IMR-90 (cell line): ENCODE data around the gene ADRA2C. TPM values are rescaled to one million over a fixed set of nuclear protein-coding genes. Genes with fewer than 3 reads are reported as not detected.

ENCODE experiments used
- ATAC-seq: fragments of 200-7000 bp; cut with Tn5 transposase; 2 replicates; pipeline ENCODE4 v1.9.1; 2020; ENCODE audit warnings: low read depth, mild to moderate bottlenecking, moderate library complexity
- BruUV-seq: library from RNA; stranded (reverse); fragments of 400-500 nt; replicated peaks from 2 replicates; lab custom pipeline; 2021; lab: Mats Ljungman, UMichigan
- CTCF ChIA-PET: fragments of 300-600 bp; formaldehyde crosslinking; extraction: SDS; loops from one replicate; lab custom pipeline; 2021; ENCODE audit warnings: antibody characterized with exemption; lab: Yijun Ruan, JAX
- POLR2A ChIA-PET: fragments of 300-600 bp; sonication (Branson Sonifier 250); formaldehyde crosslinking; loops from one replicate; lab custom pipeline; 2022; ENCODE audit warnings: antibody characterized with exemption; ENCODE audit not compliant: unreplicated experiment; lab: Charles Lee
- DNase-seq: peaks from one replicate; pipeline ENCODE4 v3.0.0; 2013
- H2AFZ ChIP-seq: replicated peaks from 2 replicates; pipeline ENCODE3; 2013; ENCODE audit warnings: low read length, mild to moderate bottlenecking; ENCODE audit not compliant: poor library complexity
- H2AK5ac ChIP-seq: 2 replicates; pipeline ENCODE4 v1.6.1; 2013; ENCODE audit warnings: low read depth, low read length, inconsistent platforms
- H2AK9ac ChIP-seq: replicated peaks from 2 replicates; pipeline ENCODE3; 2013; ENCODE audit warnings: mild to moderate bottlenecking, low read depth, low read length, moderate library complexity; ENCODE audit not compliant: poor library complexity
- H2BK120ac ChIP-seq: 2 replicates; pipeline ENCODE4 v1.6.1; 2013; ENCODE audit warnings: low read depth, low read length, inconsistent platforms
- H2BK15ac ChIP-seq: 3 replicates; pipeline ENCODE4 v1.6.1; 2013; ENCODE audit warnings: low read depth, low read length, inconsistent platforms
- H2BK20ac ChIP-seq: 2 replicates; pipeline ENCODE4 v1.6.1; 2013; ENCODE audit warnings: low read depth, mild to moderate bottlenecking, inconsistent platforms, low read length, moderate library complexity
- H2BK5ac ChIP-seq: 2 replicates; pipeline ENCODE4 v1.6.1; 2013; ENCODE audit warnings: mild to moderate bottlenecking, low read depth, low read length, inconsistent platforms; ENCODE audit not compliant: poor library complexity, severe bottlenecking
- H3K14ac ChIP-seq: replicated peaks from 2 replicates; pipeline ENCODE4 v1.6.1; 2013; ENCODE audit warnings: low read depth, low read length, inconsistent platforms
- H3K18ac ChIP-seq: 2 replicates; pipeline ENCODE4 v1.6.1; 2013; ENCODE audit warnings: low read depth, low read length, control low read depth
- H3K23ac ChIP-seq: 2 replicates; pipeline ENCODE4 v1.6.1; 2013; ENCODE audit warnings: low read depth, low read length, inconsistent platforms
- H3K27ac ChIP-seq: 2 replicates; pipeline ENCODE4 v1.5.1; 2013; ENCODE audit warnings: mild to moderate bottlenecking, control low read depth, low read length; ENCODE audit not compliant: insufficient read depth
- H3K27me3 ChIP-seq: 2 replicates; pipeline ENCODE4 v1.6.1; 2013; ENCODE audit warnings: low read length; ENCODE audit not compliant: control insufficient read depth, insufficient read depth
- H3K36me3 ChIP-seq: 2 replicates; pipeline ENCODE4 v1.6.1; 2013; ENCODE audit warnings: low read length, mixed read lengths; ENCODE audit not compliant: control insufficient read depth, insufficient read depth
- H3K4ac ChIP-seq: 2 replicates; pipeline ENCODE4 v1.6.1; 2013; ENCODE audit warnings: low read depth, low read length, inconsistent platforms
- H3K4me1 ChIP-seq: 2 replicates; pipeline ENCODE4 v1.6.1; 2013; ENCODE audit warnings: low read length, mixed read lengths; ENCODE audit not compliant: control insufficient read depth, insufficient read depth
- H3K4me2 ChIP-seq: 2 replicates; pipeline ENCODE4 v1.6.1; 2013; ENCODE audit warnings: low read depth, mild to moderate bottlenecking, control low read depth, low read length, moderate library complexity
- H3K4me3 ChIP-seq: 2 replicates; pipeline ENCODE4 v1.5.1; 2013; ENCODE audit warnings: low read depth, mild to moderate bottlenecking, control low read depth, low read length, moderate library complexity; ENCODE audit not compliant: insufficient read depth
- H3K56ac ChIP-seq: 2 replicates; pipeline ENCODE4 v1.6.1; 2013; ENCODE audit warnings: low read length, inconsistent platforms; ENCODE audit not compliant: insufficient read depth; ENCODE audit errors: extremely low read depth
- H3K79me1 ChIP-seq, 2 experiments: 2 replicates each; pipeline ENCODE4 v1.6.1; 2013; ENCODE audit warnings: low read length in 2 of 2, inconsistent platforms in 1 of 2, low read depth in 1 of 2
- H3K9ac ChIP-seq: 2 replicates; pipeline ENCODE4 v1.6.1; 2013; ENCODE audit warnings: low read depth, low read length, control low read depth
- H3K9me1 ChIP-seq: 2 replicates; pipeline ENCODE4 v1.6.1; 2013; ENCODE audit warnings: low read length, inconsistent platforms; ENCODE audit not compliant: insufficient read depth
- H3K9me3 ChIP-seq: 2 replicates; pipeline ENCODE4 v1.6.1; 2013; ENCODE audit warnings: low read length; ENCODE audit not compliant: control insufficient read depth, insufficient read depth
- H4K20me1 ChIP-seq: 2 replicates; pipeline ENCODE4 v1.6.1; 2013; ENCODE audit warnings: low read length, inconsistent platforms; ENCODE audit not compliant: insufficient read depth
- H4K5ac ChIP-seq: 2 replicates; pipeline ENCODE4 v1.6.1; 2013; ENCODE audit warnings: mild to moderate bottlenecking, low read depth, low read length, control low read depth
- H4K8ac ChIP-seq, 2 experiments: 2 replicates each; pipeline ENCODE4 v1.6.1; 2013; ENCODE audit warnings: low read depth in 2 of 2, low read length in 2 of 2, control low read depth in 1 of 2, inconsistent platforms in 1 of 2
- H4K91ac ChIP-seq: 2 replicates; pipeline ENCODE4 v1.6.1; 2013; ENCODE audit warnings: low read depth, low read length, inconsistent platforms; ENCODE audit not compliant: insufficient read depth
- BHLHE40 ChIP-seq: fragments of 150-350 bp; IDR thresholded peaks from 2 replicates; pipeline ENCODE4 v1.6.1; 2016; ENCODE audit warnings: mild to moderate bottlenecking, low read depth, low read length
- CEBPB ChIP-seq: IDR thresholded peaks from 2 replicates; pipeline ENCODE4 v1.6.1; 2012; ENCODE audit warnings: low read depth, low read length, improper control_type of control experiment
- FOS ChIP-seq: fragments of 150-350 bp; IDR thresholded peaks from 2 replicates; pipeline ENCODE4 v1.6.1; 2016; ENCODE audit warnings: low read depth, low read length
- MAFK ChIP-seq: IDR thresholded peaks from 2 replicates; pipeline ENCODE4 v1.6.1; 2012; ENCODE audit warnings: low read depth, low read length, improper control_type of control experiment
- MXI1 ChIP-seq: IDR thresholded peaks from 2 replicates; pipeline ENCODE4 v1.6.1; 2012; ENCODE audit warnings: low read depth, mild to moderate bottlenecking, low read length, moderate library complexity, borderline replicate concordance
- NFE2L2 ChIP-seq: fragments of 150-350 bp; IDR thresholded peaks from 2 replicates; pipeline ENCODE4 v1.6.1; 2016; ENCODE audit warnings: low read depth, mild to moderate bottlenecking, low read length
- POLR2A ChIP-seq: IDR thresholded peaks from 2 replicates; pipeline ENCODE4 v1.6.1; 2012; ENCODE audit warnings: mild to moderate bottlenecking, low read depth, low read length
- RAD21 ChIP-seq: IDR thresholded peaks from 2 replicates; pipeline ENCODE4 v1.6.1; 2012; ENCODE audit warnings: low read length, improper control_type of control experiment
- SMC3 ChIP-seq: fragments of 150-350 bp; IDR thresholded peaks from 2 replicates; pipeline ENCODE4 v1.6.1; 2016; ENCODE audit warnings: low read depth, mild to moderate bottlenecking, antibody characterized with exemption, low read length, moderate library complexity
- WGBS, 2 experiments: methylation state at CpG; one replicate each; pipeline versions ENCODE4 v1.1.5 to v1.1.7; 2013; ENCODE audit warnings: missing lambda C conversion rate in 2 of 2; ENCODE audit not compliant: insufficient read length in 1 of 2; ENCODE audit errors: extremely low coverage in 2 of 2; 5-methylcytosine and 5-hydroxymethylcytosine counted together
- dilution Hi-C: fragments of 300-500 bp; cut with HindIII; formaldehyde crosslinking; loops from one replicate; pipeline ENCODE4 v1.14.3; 2018; ENCODE audit warnings: low sequenced_read_pairs; ENCODE audit not compliant: unreplicated experiment
- in situ Hi-C: fragments of 300-500 bp; cut with MboI; formaldehyde crosslinking; loops from 3 replicates; pipeline ENCODE4 v1.14.3; 2019; ENCODE audit warnings: low sequenced_read_pairs, inconsistent platforms, mixed read lengths
- intact Hi-C: fragments of 100-400 bp; cut with micrococcal nuclease; formaldehyde crosslinking; loops from 2 replicates; pipeline ENCODE4 v1.10.0; 2022
- polyA plus RNA-seq, 3 experiments: library from polyadenylated mRNA; depleted of rRNA; stranded (reverse); fragments of >200 nt; gene quantifications; 2 replicates each; pipeline ENCODE4 v1.2.3, GENCODE V29; 2012; ENCODE audit warnings: low replicate concordance in 1 of 3
- total RNA-seq: library from RNA; depleted of rRNA; stranded (reverse); fragments of >200 nt; gene quantifications from 2 replicates; pipeline ENCODE4 v1.2.3, GENCODE V29; 2012
- TF ChIP-seq, protein P1 (sequence below): fragments of 150-350 bp; IDR thresholded peaks from 2 replicates; pipeline ENCODE4 v1.6.1; 2017; ENCODE audit warnings: mild to moderate bottlenecking, antibody characterized with exemption, low read length, low read depth

Gene ADRA2C
- total and polyA plus RNA-seq, 2 of the 4 experiments (the other 2 are of a cell fraction): under 0.01 to 0.14 TPM

DNA sequence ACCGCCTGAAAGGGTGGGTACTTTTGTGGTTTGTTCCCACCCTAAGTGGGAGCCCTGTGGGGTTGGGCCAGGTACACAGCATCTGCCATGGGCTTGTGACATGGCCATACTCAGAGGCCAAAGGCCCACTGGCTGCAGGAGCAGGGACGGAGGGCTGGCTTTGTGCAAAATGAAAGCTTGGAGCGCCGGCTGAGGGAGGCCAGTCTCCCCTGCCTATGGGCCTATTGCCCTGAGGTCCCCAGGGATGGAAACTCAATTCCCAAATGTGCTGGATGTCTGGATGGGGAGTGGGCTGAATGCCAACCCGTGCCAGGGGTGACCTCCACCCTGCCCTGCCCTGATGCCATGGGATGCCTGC lies 10.8 kb downstream of the ADRA2C start:
- no peak overlapping the region for H2AK5ac ChIP-seq
- H4K5ac ChIP-seq: no peak overlapping the region
- no peak overlapping the region for H3K18ac ChIP-seq
- no peak overlapping the region for H3K56ac ChIP-seq
- H4K20me1 ChIP-seq: no peaks in the 10 kb centered on the region
- H3K4me3 ChIP-seq: no peak overlapping the region
- no peak overlapping the region for H2BK5ac ChIP-seq
- POLR2A ChIA-PET: no interaction called here
- in situ Hi-C loops (loop anchor here (10.0 kb wide), 1 partner anchor 168 kb away; no protein-coding TSS in a partner anchor), intact Hi-C loops (no loop called here), dilution Hi-C loops (no loop called here)
- CTCF ChIA-PET: no interaction called here
- H3K27me3 ChIP-seq: peaks cover 33% of the 10 kb centered on the region
- no peak overlapping the region for H3K23ac ChIP-seq
- H3K14ac ChIP-seq: no peak overlapping the region
- H2AFZ ChIP-seq: no peak overlapping the region
- no peak overlapping the region for H4K8ac ChIP-seq
- no peaks in the 10 kb centered on the region for H3K9me1 ChIP-seq
- TF ChIP-seq BHLHE40 (no peak), FOS (no peak), POLR2A (no peak), SMC3 (no peak), MAFK (no peak), NFE2L2 (no peak), CEBPB (no peak), RAD21 (no peak), MXI1 (no peak)
- TF ChIP-seq, protein P1, sequence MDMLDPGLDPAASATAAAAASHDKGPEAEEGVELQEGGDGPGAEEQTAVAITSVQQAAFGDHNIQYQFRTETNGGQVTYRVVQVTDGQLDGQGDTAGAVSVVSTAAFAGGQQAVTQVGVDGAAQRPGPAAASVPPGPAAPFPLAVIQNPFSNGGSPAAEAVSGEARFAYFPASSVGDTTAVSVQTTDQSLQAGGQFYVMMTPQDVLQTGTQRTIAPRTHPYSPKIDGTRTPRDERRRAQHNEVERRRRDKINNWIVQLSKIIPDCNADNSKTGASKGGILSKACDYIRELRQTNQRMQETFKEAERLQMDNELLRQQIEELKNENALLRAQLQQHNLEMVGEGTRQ: no peak
- H2BK20ac ChIP-seq: no peak overlapping the region
- H3K4ac ChIP-seq: no peak overlapping the region
- ATAC-seq (no peak), DNase-seq (no peak)
- no peaks in the 10 kb centered on the region for H3K36me3 ChIP-seq
- H2BK15ac ChIP-seq: no peak overlapping the region
- H3K4me1 ChIP-seq: no peaks in the 10 kb centered on the region
- BruUV-seq: no TSS peak
- no peak overlapping the region for H2AK9ac ChIP-seq
- no peak overlapping the region for H4K91ac ChIP-seq
- no peaks in the 10 kb centered on the region; the same call in 1 of the 2 replicates for H3K9me3 ChIP-seq
- 57% methylated on average over 3 of the region's 5 CpGs; no CpG with 5 or more reads in 1 of the 2 experiments for WGBS, 2 experiments
- no peak overlapping the region for H3K9ac ChIP-seq
- no peaks in the 10 kb centered on the region for H3K79me1 ChIP-seq
- no peak overlapping the region for H3K27ac ChIP-seq
- no peak overlapping the region for H3K4me2 ChIP-seq
- H2BK120ac ChIP-seq: no peak overlapping the region
